ENCODE results near the gene DTNA. TPM values are rescaled to one million over a fixed set of nuclear protein-coding genes. Genes with fewer than 3 reads are reported as not detected.

Gene DTNA
- total RNA-seq, 1 experiment from 2014 or later = 9.6 TPM

DNA sequence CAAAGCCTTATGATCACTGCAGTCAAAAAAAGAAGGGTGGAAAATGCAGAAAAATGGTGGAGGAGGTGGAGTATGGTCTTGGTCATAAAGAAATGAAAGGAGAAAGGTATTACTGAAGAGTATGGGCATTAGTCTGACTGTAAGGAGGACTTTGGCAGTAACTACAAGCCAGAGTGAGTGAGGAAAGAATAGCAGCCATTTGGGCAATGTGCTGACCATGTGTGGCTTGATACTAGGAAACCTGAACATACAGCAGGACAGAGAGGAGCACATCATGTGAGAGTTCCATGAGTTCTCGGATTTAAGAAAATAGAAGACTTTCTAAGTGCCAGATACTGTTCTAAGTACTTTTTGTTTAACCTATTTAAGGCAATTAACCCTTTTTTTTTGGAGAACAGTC lies 8.5 kb downstream of the DTNA start:
- POLR2A ChIA-PET = no interaction called here
- BruUV-seq (replicated peaks) = no TSS peak
- Histone ChIP-seq H3K9ac (ENCODE audit: low read length) (no peak overlapping the region), H3K79me2 (ENCODE audit: insufficient read depth, low read length) (no peaks in the 10 kb centered on the region), H3K9me2 (ENCODE audit: insufficient read depth) (no peaks in the 10 kb centered on the region), H3K4me3 (replicated peaks in 1 of 2; ENCODE audit: low read depth in 1 of 2, low read length in 2 of 2) (no peak overlapping the region), H3K4me2 (ENCODE audit: low read length) (no peak overlapping the region), H2AFZ (ENCODE audit: low read depth, low read length, poor library complexity, severe bottlenecking) (no peak overlapping the region), H3K36me3 (ENCODE audit: control insufficient read depth in 1 of 2, insufficient read depth in 2 of 2, low read length in 2 of 2) (no peaks in the 10 kb centered on the region), H3K27ac (ENCODE audit: low read depth, low read length) (no peak overlapping the region), H3K27me3 (ENCODE audit: insufficient read depth, low read length) (no peaks in the 10 kb centered on the region), H4K20me1 (ENCODE audit: insufficient read depth) (no peaks in the 10 kb centered on the region), H3K4me1 (ENCODE audit: control insufficient read depth in 1 of 2, insufficient read depth in 2 of 2, low read length in 2 of 2) (no peaks in the 10 kb centered on the region), H3K9me3 (ENCODE audit: control insufficient read depth in 1 of 2, insufficient read depth in 1 of 2, low read depth in 1 of 2, low read length in 2 of 2) (no peaks in the 10 kb centered on the region)
- RAD21 ChIA-PET (ENCODE audit: low non-redundant PET in 1 of 2, low total read pairs in 2 of 2, uncharacterized antibody in 2 of 2, unreplicated experiment in 2 of 2) = no interaction called here
- no peak for ATAC-seq
- no peak for TF ChIP-seq EGR1 (IDR thresholded peaks at IDR 0.05; ENCODE audit: low read depth)
- no peak for TF ChIP-seq EZH2phosphoT487 (IDR thresholded peaks at IDR 0.05; ENCODE audit: borderline replicate concordance)
- TF ChIP-seq FOSL1 (IDR thresholded peaks at IDR 0.05; ENCODE audit: low read depth) = no peak
- TF ChIP-seq EZH2 (IDR thresholded peaks at IDR 0.05) = no peak
- TF ChIP-seq REST (IDR thresholded peaks at IDR 0.05; ENCODE audit: low read depth) = no peak
- TF ChIP-seq ELF1 (IDR thresholded peaks at IDR 0.05; ENCODE audit: borderline replicate concordance, low read depth) = no peak
- no peak for TF ChIP-seq ZNF274 (IDR thresholded peaks at IDR 0.05; ENCODE audit: low read depth, low read length)
- no peak for TF ChIP-seq SIN3A (IDR thresholded peaks at IDR 0.05; ENCODE audit: low read depth)
- no peak for TF ChIP-seq SRF (IDR thresholded peaks at IDR 0.05; ENCODE audit: low read depth)
- TF ChIP-seq CEBPB (IDR thresholded peaks at IDR 0.05; ENCODE audit: low read depth) = no peak
- TF ChIP-seq RAD21 (IDR thresholded peaks at IDR 0.05; ENCODE audit: low read depth) = no peak
- TF ChIP-seq, protein P1, sequence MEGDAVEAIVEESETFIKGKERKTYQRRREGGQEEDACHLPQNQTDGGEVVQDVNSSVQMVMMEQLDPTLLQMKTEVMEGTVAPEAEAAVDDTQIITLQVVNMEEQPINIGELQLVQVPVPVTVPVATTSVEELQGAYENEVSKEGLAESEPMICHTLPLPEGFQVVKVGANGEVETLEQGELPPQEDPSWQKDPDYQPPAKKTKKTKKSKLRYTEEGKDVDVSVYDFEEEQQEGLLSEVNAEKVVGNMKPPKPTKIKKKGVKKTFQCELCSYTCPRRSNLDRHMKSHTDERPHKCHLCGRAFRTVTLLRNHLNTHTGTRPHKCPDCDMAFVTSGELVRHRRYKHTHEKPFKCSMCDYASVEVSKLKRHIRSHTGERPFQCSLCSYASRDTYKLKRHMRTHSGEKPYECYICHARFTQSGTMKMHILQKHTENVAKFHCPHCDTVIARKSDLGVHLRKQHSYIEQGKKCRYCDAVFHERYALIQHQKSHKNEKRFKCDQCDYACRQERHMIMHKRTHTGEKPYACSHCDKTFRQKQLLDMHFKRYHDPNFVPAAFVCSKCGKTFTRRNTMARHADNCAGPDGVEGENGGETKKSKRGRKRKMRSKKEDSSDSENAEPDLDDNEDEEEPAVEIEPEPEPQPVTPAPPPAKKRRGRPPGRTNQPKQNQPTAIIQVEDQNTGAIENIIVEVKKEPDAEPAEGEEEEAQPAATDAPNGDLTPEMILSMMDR (IDR thresholded peaks at IDR 0.05 in 2 of 3, conservative IDR thresholded peaks at IDR 0.05 in 1 of 3; ENCODE audit: borderline replicate concordance in 1 of 3, insufficient read depth in 1 of 3, low read depth in 2 of 3, low read length in 2 of 3) = no peak
- TF ChIP-seq ZFX (IDR thresholded peaks at IDR 0.05) = no peak
- DNase-seq (ENCODE audit: low read depth, low spot score) = no peak
- CTCF ChIA-PET = no interaction called here
- intact Hi-C loops (cut with micrococcal nuclease) = no loop called here

Data from HCT116 (cell line).